ENCODE data around the gene FAM240A.

The FAM240A gene

DNA sequence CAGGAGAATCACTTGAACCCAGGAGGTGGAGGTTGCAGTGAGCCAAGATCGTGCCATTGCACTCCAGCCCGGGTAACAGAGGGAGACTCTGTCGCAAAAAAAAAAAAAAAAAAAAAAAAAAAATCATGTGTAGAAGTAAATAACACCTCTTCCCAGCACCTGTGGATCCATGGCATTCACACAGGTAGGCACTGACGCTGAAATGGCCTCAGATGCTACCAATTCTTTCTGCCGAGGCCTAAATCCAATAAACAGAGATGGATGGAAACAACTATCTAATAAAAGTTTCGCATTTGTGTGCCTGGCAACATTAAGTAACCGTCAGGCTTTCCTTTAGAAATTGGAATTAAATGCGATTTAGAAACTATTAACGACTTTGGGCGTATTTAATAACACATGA is 35.9 kb upstream of the FAM240A start:
- TF ChIP-seq RAD21 (IDR thresholded peaks at IDR 0.05; ENCODE audit: low read depth) (no peak), NFIC (IDR thresholded peaks at IDR 0.05) (no peak), CREB1 (IDR thresholded peaks at IDR 0.05; ENCODE audit: low read depth) (no peak), EGR1 (IDR thresholded peaks at IDR 0.05) (no peak), TCF12 (IDR thresholded peaks at IDR 0.05; ENCODE audit: low read depth) (no peak), YY1 (IDR thresholded peaks at IDR 0.05; ENCODE audit: low read depth) (no peak), MAX (IDR thresholded peaks at IDR 0.05) (no peak), FOXM1 (IDR thresholded peaks at IDR 0.05; ENCODE audit: borderline replicate concordance, low read depth) (no peak), TEAD4 (IDR thresholded peaks at IDR 0.05) (no peak), CEBPB (IDR thresholded peaks at IDR 0.05) (no peak), TAF1 (IDR thresholded peaks at IDR 0.05; ENCODE audit: low read depth) (no peak), ZBTB7A (IDR thresholded peaks at IDR 0.05; ENCODE audit: low read depth) (no peak)
- TF ChIP-seq, protein P1, sequence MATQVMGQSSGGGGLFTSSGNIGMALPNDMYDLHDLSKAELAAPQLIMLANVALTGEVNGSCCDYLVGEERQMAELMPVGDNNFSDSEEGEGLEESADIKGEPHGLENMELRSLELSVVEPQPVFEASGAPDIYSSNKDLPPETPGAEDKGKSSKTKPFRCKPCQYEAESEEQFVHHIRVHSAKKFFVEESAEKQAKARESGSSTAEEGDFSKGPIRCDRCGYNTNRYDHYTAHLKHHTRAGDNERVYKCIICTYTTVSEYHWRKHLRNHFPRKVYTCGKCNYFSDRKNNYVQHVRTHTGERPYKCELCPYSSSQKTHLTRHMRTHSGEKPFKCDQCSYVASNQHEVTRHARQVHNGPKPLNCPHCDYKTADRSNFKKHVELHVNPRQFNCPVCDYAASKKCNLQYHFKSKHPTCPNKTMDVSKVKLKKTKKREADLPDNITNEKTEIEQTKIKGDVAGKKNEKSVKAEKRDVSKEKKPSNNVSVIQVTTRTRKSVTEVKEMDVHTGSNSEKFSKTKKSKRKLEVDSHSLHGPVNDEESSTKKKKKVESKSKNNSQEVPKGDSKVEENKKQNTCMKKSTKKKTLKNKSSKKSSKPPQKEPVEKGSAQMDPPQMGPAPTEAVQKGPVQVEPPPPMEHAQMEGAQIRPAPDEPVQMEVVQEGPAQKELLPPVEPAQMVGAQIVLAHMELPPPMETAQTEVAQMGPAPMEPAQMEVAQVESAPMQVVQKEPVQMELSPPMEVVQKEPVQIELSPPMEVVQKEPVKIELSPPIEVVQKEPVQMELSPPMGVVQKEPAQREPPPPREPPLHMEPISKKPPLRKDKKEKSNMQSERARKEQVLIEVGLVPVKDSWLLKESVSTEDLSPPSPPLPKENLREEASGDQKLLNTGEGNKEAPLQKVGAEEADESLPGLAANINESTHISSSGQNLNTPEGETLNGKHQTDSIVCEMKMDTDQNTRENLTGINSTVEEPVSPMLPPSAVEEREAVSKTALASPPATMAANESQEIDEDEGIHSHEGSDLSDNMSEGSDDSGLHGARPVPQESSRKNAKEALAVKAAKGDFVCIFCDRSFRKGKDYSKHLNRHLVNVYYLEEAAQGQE (IDR thresholded peaks at IDR 0.05; ENCODE audit: low read depth), result no peak
- TF ChIP-seq, protein P2, sequence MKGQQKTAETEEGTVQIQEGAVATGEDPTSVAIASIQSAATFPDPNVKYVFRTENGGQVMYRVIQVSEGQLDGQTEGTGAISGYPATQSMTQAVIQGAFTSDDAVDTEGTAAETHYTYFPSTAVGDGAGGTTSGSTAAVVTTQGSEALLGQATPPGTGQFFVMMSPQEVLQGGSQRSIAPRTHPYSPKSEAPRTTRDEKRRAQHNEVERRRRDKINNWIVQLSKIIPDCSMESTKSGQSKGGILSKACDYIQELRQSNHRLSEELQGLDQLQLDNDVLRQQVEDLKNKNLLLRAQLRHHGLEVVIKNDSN (IDR thresholded peaks at IDR 0.05), result no peak

DNA sequence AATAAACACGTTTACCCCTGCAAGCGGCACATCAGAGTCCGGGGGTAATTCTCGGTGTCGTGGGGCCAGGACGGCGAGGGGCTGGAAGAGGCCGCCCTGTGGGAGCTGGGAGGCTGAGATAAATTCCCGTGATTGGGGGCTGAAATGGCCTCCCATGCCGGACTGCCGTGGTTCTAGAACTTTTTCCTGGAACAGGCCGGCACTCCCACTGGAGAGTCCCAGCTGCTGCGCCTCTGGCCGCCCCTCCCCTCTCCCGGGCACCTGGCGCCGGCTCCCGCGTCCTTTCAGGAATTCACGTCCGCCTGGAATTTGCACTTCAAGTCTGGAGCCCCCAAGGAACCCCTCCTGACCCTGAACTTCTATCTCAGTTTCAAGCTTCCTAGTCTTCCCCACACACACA is 35.4 kb upstream of the FAM240A start:
- TF ChIP-seq CREB1 (IDR thresholded peaks at IDR 0.05; ENCODE audit: low read depth), result no peak
- TF ChIP-seq TEAD4 (IDR thresholded peaks at IDR 0.05), result no peak
- TF ChIP-seq FOXM1 (IDR thresholded peaks at IDR 0.05; ENCODE audit: borderline replicate concordance, low read depth), result no peak
- no peak for TF ChIP-seq TAF1 (IDR thresholded peaks at IDR 0.05; ENCODE audit: low read depth)
- no peak for TF ChIP-seq YY1 (IDR thresholded peaks at IDR 0.05; ENCODE audit: low read depth)
- TF ChIP-seq EP300 (IDR thresholded peaks at IDR 0.05; ENCODE audit: borderline replicate concordance), result no peak
- TF ChIP-seq CEBPB (IDR thresholded peaks at IDR 0.05), result no peak
- TF ChIP-seq ZBTB7A (IDR thresholded peaks at IDR 0.05; ENCODE audit: low read depth), result no peak
- TF ChIP-seq, protein P2 (IDR thresholded peaks at IDR 0.05), result no peak
- TF ChIP-seq EGR1 (IDR thresholded peaks at IDR 0.05), result no peak
- no peak for TF ChIP-seq RAD21 (IDR thresholded peaks at IDR 0.05; ENCODE audit: low read depth)
- no peak for TF ChIP-seq NFIC (IDR thresholded peaks at IDR 0.05)
- TF ChIP-seq, protein P1 (IDR thresholded peaks at IDR 0.05; ENCODE audit: low read depth), result no peak
- no peak for TF ChIP-seq MAX (IDR thresholded peaks at IDR 0.05)
- TF ChIP-seq TCF12 (IDR thresholded peaks at IDR 0.05; ENCODE audit: low read depth), result no peak

GRCh38 chr3:46578973-46579755 is 33.2 kb upstream of the FAM240A start:
- TF ChIP-seq EGR1 (IDR thresholded peaks at IDR 0.05) (no peak), NFIC (IDR thresholded peaks at IDR 0.05) (peak; percentile 68)
- TF ChIP-seq, protein P1 (IDR thresholded peaks at IDR 0.05; ENCODE audit: low read depth), result no peak

DNA sequence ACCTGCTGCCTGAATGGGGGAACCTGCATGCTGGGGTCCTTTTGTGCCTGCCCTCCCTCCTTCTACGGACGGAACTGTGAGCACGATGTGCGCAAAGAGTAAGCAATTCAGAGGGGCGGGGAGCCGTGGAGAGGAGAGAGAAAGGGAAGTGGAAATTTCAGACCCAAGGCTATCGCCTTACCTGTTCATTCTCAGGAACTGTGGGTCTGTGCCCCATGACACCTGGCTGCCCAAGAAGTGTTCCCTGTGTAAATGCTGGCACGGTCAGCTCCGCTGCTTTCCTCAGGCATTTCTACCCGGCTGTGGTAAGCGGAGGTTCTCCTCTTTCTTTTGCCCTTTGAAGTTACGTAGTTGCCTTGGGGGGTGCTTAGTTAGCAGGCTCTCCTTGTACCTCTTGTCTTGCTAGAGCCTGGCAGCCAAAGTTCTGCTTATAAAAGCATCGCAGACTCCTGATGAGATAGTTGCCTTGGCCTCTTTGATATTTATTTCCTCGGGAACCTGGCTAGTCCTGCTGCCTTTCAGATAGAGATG is 32.5 kb upstream of the FAM240A start:
- TF ChIP-seq EP300 (IDR thresholded peaks at IDR 0.05; ENCODE audit: borderline replicate concordance) (no peak), NFIC (IDR thresholded peaks at IDR 0.05) (no peak), CEBPB (IDR thresholded peaks at IDR 0.05) (no peak), RAD21 (IDR thresholded peaks at IDR 0.05; ENCODE audit: low read depth) (no peak), TEAD4 (IDR thresholded peaks at IDR 0.05) (no peak), TCF12 (IDR thresholded peaks at IDR 0.05; ENCODE audit: low read depth) (no peak), YY1 (IDR thresholded peaks at IDR 0.05; ENCODE audit: low read depth) (no peak)
- TF ChIP-seq, protein P1 (IDR thresholded peaks at IDR 0.05; ENCODE audit: low read depth), result no peak
